HepG2 (cell line): ENCODE data around the gene PPP1CA. TPM values are rescaled to one million over a fixed set of nuclear protein-coding genes. Genes with fewer than 3 reads are reported as not detected.

Experiments used
- ATF7-NPFF ChIP-seq: sonication (generic); formaldehyde crosslinking; IDR thresholded peaks from 2 replicates; pipeline ENCODE4 v1.8.1; 2023; ENCODE audit warnings: mild to moderate bottlenecking, low read depth, missing genetic modification reagents, moderate library complexity
- CBX5 ChIP-seq: sonication (generic); formaldehyde crosslinking; IDR thresholded peaks from 2 replicates; pipeline ENCODE4 v1.4.0; 2020; ENCODE audit warnings: missing genetic modification reagents, borderline replicate concordance
- DPF2 ChIP-seq: sonication (generic); formaldehyde crosslinking; IDR thresholded peaks from 2 replicates; pipeline ENCODE4 v1.4.0; 2020; ENCODE audit warnings: mild to moderate bottlenecking, low read depth, missing genetic modification reagents, borderline replicate concordance
- ELF1 ChIP-seq: sonication (generic); formaldehyde crosslinking; IDR thresholded peaks from 2 replicates; pipeline ENCODE4 v1.4.0; 2020; ENCODE audit warnings: missing genetic modification reagents
- FIP1L1 ChIP-seq: fragments of 200-400 bp; formaldehyde crosslinking; IDR thresholded peaks from 2 replicates; pipeline ENCODE4 v1.6.1; 2018; ENCODE audit warnings: low read depth, mild to moderate bottlenecking, low read length, moderate library complexity, borderline replicate concordance; ENCODE audit not compliant: insufficient read depth
- FOSL2 ChIP-seq: sonication (generic); formaldehyde crosslinking; IDR thresholded peaks from 2 replicates; pipeline ENCODE4 v1.4.0; 2020; ENCODE audit warnings: missing genetic modification reagents
- GTF2F1 ChIP-seq: fragments of 150-350 bp; IDR thresholded peaks from 2 replicates; pipeline ENCODE4 v1.6.1; 2014; ENCODE audit warnings: low read length
- IRX3 ChIP-seq: sonication (generic); formaldehyde crosslinking; IDR thresholded peaks from 2 replicates; pipeline ENCODE4 v1.8.1; 2023; ENCODE audit warnings: mild to moderate bottlenecking, low read depth, missing genetic modification reagents, borderline replicate concordance
- KAT2B ChIP-seq: fragments of 150-350 bp; IDR thresholded peaks from 2 replicates; pipeline ENCODE4 v1.6.1; 2014; ENCODE audit warnings: low read depth, low read length, borderline replicate concordance
- KLF11 ChIP-seq: IDR thresholded peaks from 2 replicates; pipeline ENCODE4 v1.6.1; 2016; ENCODE audit warnings: missing compliant biosample characterization
- MTA1 ChIP-seq: sonication (generic); formaldehyde crosslinking; IDR thresholded peaks from 2 replicates; pipeline ENCODE4 v1.4.0; 2020; ENCODE audit warnings: missing genetic modification reagents, mild to moderate bottlenecking, borderline replicate concordance
- PHB2 ChIP-seq: fragments of 450-650 bp; IDR thresholded peaks from 2 replicates; pipeline ENCODE4 v1.6.1; 2018; ENCODE audit not compliant: partially characterized antibody
- RBM22 ChIP-seq: fragments of 200-400 bp; formaldehyde crosslinking; optimal IDR thresholded peaks from 2 replicates; pipeline ENCODE3; 2017; ENCODE audit warnings: mild to moderate bottlenecking, low read length, moderate library complexity
- SP2 ChIP-seq: sonication (generic); formaldehyde crosslinking; IDR thresholded peaks from 2 replicates; pipeline ENCODE4 v1.5.1; 2020; ENCODE audit warnings: mild to moderate bottlenecking, missing genetic modification reagents
- ZBTB7B ChIP-seq: sonication (generic); formaldehyde crosslinking; IDR thresholded peaks from 2 replicates; pipeline ENCODE4 v1.4.0; 2020; ENCODE audit warnings: missing genetic modification reagents
- ZNF282 ChIP-seq: fragments of 450-650 bp; IDR thresholded peaks from 2 replicates; pipeline ENCODE4 v1.6.1; 2018; ENCODE audit not compliant: partially characterized antibody
- ZNF292 ChIP-seq: sonication (generic); formaldehyde crosslinking; IDR thresholded peaks from 2 replicates; pipeline ENCODE4 v1.8.1; 2022; ENCODE audit warnings: mild to moderate bottlenecking, low read depth, missing genetic modification reagents, borderline replicate concordance
- ZNF367 ChIP-seq: sonication (generic); formaldehyde crosslinking; IDR thresholded peaks from 2 replicates; pipeline ENCODE4 v1.4.0; 2020; ENCODE audit warnings: missing genetic modification reagents, borderline replicate concordance
- ZNF530 ChIP-seq: sonication (generic); formaldehyde crosslinking; IDR thresholded peaks from 2 replicates; pipeline ENCODE4 v1.5.0; 2020; ENCODE audit warnings: low read depth, mild to moderate bottlenecking, missing genetic modification reagents
- ZNF570 ChIP-seq: sonication (generic); formaldehyde crosslinking; IDR thresholded peaks from 2 replicates; pipeline ENCODE4 v1.4.0; 2020; ENCODE audit warnings: mild to moderate bottlenecking, missing genetic modification reagents, borderline replicate concordance
- ZNF652 ChIP-seq: IDR thresholded peaks from 2 replicates; pipeline ENCODE4 v1.6.1; 2016; ENCODE audit warnings: low read depth, borderline replicate concordance
- ZNF660 ChIP-seq: sonication (generic); formaldehyde crosslinking; IDR thresholded peaks from 2 replicates; pipeline ENCODE4 v1.5.1; 2020; ENCODE audit warnings: mild to moderate bottlenecking, low read depth, missing genetic modification reagents, borderline replicate concordance
- ZNF75D ChIP-seq: sonication (generic); formaldehyde crosslinking; IDR thresholded peaks from 2 replicates; pipeline ENCODE4 v1.8.1; 2023; ENCODE audit warnings: missing genetic modification reagents, mild to moderate bottlenecking, borderline replicate concordance
- ZNF781 ChIP-seq: sonication (generic); formaldehyde crosslinking; IDR thresholded peaks from 2 replicates; pipeline ENCODE4 v1.5.1; 2020; ENCODE audit warnings: borderline replicate concordance, mild to moderate bottlenecking, missing genetic modification reagents; ENCODE audit errors: not compliant biosample characterization
- ZNF839 ChIP-seq: sonication (generic); formaldehyde crosslinking; IDR thresholded peaks from 2 replicates; pipeline ENCODE4 v1.4.0; 2020; ENCODE audit warnings: missing genetic modification reagents, mild to moderate bottlenecking, borderline replicate concordance
- ZSCAN12 ChIP-seq: sonication (generic); formaldehyde crosslinking; IDR thresholded peaks from 2 replicates; pipeline ENCODE4 v1.9.0; 2021; ENCODE audit warnings: mild to moderate bottlenecking, missing genetic modification reagents
- polyA plus RNA-seq, 8 experiments: library from polyadenylated mRNA; depleted of rRNA in 3 of 8; stranded (reverse) in 7 of 8; unstranded in 1 of 8; fragments of >200 nt; fragmentation: Illumina TruSeq in 4 of 8; extraction: Trizol in 4 of 8; gene quantifications; 2 replicates each; pipeline versions ENCODE4 v1.2.1 to v1.2.3, GENCODE V29; 2011 to 2016; ENCODE audit warnings: low read depth in 4 of 8, missing spikeins in 1 of 8, mixed read lengths in 1 of 8; ENCODE audit not compliant: insufficient read depth in 1 of 8
- total RNA-seq, 5 experiments: library from RNA; depleted of rRNA; stranded (reverse); fragments of >200 nt; fragmentation: Illumina TruSeq; extraction: Trizol; gene quantifications; 2 replicates each; pipeline ENCODE4 v1.2.3, GENCODE V29; 2016; ENCODE audit warnings: low read depth in 1 of 5
- TF ChIP-seq, protein P1 (sequence below): sonication (generic); IDR thresholded peaks from 2 replicates; pipeline ENCODE4 v1.6.1; 2016; ENCODE audit warnings: low read depth, borderline replicate concordance
- TF ChIP-seq, protein P2 (sequence below): sonication (generic); formaldehyde crosslinking; IDR thresholded peaks from 2 replicates; pipeline ENCODE4 v1.4.0; 2020; ENCODE audit warnings: mild to moderate bottlenecking, missing genetic modification reagents
- TF ChIP-seq, protein P3 (sequence below): sonication (generic); formaldehyde crosslinking; IDR thresholded peaks from 2 replicates; pipeline ENCODE4 v1.5.0; 2020; ENCODE audit warnings: missing genetic modification reagents, mild to moderate bottlenecking, borderline replicate concordance

PPP1CA gene
- total and polyA plus RNA-seq, 2 of the 13 experiments (the other 11 are each of a cell fraction or from before 2014, with no cell fraction given): 149 to 170 TPM

GRCh38 chr11:67353317-67354074 lies 48.2 kb downstream of the PPP1CA start, which contains the start of gene POLD4 (continued):
- TF ChIP-seq SP2 (CRISPR knock-in tag) (peak; percentile 85), ZNF530 (no peak), ZNF75D (no peak), ZNF292 (CRISPR knock-in tag) (no peak), DPF2 (CRISPR knock-in tag) (no peak), FIP1L1 (no peak), ZNF282 (no peak), KLF11 (CRISPR knock-in tag) (no peak), MTA1 (CRISPR knock-in tag) (no peak), ELF1 (CRISPR knock-in tag) (peak; percentile 77), RBM22 (no peak), GTF2F1 (no peak), ZNF652 (CRISPR knock-in tag) (no peak), ZNF781 (no peak), ZSCAN12 (CRISPR knock-in tag) (no peak), IRX3 (CRISPR knock-in tag) (no peak), ZNF570 (CRISPR knock-in tag) (no peak), ZNF660 (CRISPR knock-in tag) (no peak), CBX5 (no peak), ZNF839 (no peak), KAT2B (no peak), PHB2 (no peak), ZNF367 (CRISPR knock-in tag) (no peak), ZBTB7B (no peak; the same call in 1 of the 2 replicates), ATF7-NPFF (CRISPR knock-in tag) (no peak), FOSL2 (peak; percentile 10; the same call in 1 of the 2 replicates)
- TF ChIP-seq, protein P1, sequence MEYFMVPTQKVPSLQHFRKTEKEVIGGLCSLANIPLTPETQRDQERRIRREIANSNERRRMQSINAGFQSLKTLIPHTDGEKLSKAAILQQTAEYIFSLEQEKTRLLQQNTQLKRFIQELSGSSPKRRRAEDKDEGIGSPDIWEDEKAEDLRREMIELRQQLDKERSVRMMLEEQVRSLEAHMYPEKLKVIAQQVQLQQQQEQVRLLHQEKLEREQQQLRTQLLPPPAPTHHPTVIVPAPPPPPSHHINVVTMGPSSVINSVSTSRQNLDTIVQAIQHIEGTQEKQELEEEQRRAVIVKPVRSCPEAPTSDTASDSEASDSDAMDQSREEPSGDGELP: peak; percentile 93
- TF ChIP-seq, protein P2, sequence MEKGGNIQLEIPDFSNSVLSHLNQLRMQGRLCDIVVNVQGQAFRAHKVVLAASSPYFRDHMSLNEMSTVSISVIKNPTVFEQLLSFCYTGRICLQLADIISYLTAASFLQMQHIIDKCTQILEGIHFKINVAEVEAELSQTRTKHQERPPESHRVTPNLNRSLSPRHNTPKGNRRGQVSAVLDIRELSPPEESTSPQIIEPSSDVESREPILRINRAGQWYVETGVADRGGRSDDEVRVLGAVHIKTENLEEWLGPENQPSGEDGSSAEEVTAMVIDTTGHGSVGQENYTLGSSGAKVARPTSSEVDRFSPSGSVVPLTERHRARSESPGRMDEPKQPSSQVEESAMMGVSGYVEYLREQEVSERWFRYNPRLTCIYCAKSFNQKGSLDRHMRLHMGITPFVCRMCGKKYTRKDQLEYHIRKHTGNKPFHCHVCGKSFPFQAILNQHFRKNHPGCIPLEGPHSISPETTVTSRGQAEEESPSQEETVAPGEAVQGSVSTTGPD (CRISPR knock-in tag): no peak
- TF ChIP-seq, protein P3, sequence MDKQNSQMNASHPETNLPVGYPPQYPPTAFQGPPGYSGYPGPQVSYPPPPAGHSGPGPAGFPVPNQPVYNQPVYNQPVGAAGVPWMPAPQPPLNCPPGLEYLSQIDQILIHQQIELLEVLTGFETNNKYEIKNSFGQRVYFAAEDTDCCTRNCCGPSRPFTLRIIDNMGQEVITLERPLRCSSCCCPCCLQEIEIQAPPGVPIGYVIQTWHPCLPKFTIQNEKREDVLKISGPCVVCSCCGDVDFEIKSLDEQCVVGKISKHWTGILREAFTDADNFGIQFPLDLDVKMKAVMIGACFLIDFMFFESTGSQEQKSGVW (CRISPR knock-in tag): no peak
